HG02623 (cell line): ENCODE data around the gene ARNT2.

ENCODE experiments used
- ATAC-seq: cut with Tn5 transposase; IDR thresholded peaks from one replicate; pipeline ENCODE4 v1.9.1; 2021; ENCODE audit warnings: moderate library complexity; ENCODE audit not compliant: unreplicated experiment

ARNT2 gene

GRCh38 chr15:80489030-80489594 is 84.9 kb downstream of the ARNT2 start:
- no peak for ATAC-seq

DNA sequence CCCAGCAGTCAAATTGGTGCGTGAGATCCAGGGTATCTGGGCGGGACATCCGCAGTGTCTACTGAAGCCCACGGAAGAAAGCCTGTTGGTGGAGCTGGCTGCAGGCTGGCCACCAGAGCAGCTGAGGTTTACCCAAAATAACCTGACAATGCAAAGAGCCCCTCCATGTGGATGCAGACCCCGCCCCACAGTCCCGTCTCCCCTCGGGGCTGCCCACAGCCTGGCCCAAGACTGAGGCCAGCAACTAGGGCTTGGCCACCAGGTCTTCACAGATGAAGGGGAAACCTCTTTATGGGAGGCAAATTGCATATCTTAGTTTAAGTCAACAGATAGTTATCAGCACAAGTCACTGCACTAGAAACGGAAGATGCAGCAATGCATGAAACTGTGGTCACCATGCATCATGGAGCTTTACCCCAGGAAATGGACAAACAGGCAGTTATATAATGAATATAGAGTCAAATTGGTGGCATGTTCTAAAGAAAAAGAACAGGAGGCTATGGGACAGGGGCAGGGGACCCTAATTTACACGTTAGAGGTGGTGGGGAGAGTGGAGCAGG is 86.3 kb downstream of the ARNT2 start:
- no peak for ATAC-seq

DNA sequence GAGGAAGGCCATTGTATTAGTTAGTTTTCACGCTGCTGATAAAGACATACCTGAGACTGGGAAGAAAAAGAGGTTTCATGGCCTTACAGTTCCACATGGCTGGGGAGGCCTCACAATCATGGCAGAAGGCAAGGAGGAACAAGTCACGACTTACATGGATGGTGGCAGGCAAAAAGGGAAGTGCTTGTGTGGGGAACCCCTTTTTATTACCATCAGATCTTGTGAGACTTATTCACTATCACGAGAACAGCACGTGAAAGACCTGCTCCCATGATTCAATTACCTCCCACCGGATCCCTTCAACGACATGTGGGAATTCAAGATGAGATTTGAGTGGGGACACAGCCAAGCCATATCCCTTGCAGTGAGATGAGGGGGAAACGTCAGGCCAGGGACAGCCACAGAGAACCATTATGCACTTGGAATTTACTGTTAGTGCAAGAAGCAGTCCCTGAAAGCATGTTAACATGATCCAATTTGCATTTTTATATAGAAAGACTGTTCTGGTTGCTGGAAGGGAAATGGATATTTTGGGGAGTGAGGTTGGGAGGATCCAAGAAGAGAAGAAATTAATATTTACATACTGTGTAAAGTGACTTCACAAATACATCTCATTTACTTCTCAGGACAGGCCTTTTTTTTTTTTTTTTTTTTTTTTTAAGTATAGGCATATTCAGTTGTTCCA is 87.1 kb downstream of the ARNT2 start:
- ATAC-seq = no peak

DNA sequence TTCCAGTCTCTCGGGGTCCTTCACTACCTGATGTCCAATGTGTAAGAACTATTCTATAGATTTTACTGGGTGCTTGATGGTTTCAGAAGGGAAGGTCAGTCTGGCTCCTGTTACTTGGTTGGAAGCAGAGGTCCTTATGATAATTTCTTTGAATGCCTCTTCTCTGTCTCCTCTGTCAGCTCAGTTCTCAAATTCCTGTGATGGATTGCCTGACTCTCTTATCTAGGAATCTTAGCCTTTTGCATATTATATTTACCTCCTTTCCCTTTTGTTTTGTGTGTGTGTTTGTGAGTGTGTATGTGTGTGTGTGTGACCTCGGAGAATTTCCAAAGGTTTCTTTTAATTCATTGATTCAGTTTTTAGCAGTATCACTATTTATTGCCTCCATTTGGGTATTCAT is 88.2 kb downstream of the ARNT2 start:
- ATAC-seq = no peak

GRCh38 chr15:80492874-80493273 is 88.7 kb downstream of the ARNT2 start:
- ATAC-seq = no peak

DNA sequence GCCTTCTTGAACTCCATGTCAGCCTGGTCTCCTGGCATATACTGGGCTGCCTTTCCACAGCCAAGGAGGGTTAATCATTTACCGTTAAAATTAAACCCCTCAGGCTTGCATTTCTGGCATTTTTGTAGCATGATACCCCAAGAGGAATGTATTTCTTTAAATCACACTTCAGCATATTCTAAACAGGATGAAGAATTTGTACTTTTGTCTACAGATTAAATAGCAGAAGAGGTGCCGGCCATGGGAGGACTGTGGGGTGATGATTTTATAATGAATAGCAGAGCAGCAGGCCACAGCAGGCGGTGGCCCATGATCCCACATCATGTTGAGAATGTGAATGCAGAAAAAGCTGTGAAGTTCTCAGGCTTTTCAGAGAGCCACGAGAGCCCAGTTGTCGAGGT is 90.2 kb downstream of the ARNT2 start:
- no peak for ATAC-seq

GRCh38 chr15:80494756-80495155 is 90.6 kb downstream of the ARNT2 start:
- no peak for ATAC-seq

DNA sequence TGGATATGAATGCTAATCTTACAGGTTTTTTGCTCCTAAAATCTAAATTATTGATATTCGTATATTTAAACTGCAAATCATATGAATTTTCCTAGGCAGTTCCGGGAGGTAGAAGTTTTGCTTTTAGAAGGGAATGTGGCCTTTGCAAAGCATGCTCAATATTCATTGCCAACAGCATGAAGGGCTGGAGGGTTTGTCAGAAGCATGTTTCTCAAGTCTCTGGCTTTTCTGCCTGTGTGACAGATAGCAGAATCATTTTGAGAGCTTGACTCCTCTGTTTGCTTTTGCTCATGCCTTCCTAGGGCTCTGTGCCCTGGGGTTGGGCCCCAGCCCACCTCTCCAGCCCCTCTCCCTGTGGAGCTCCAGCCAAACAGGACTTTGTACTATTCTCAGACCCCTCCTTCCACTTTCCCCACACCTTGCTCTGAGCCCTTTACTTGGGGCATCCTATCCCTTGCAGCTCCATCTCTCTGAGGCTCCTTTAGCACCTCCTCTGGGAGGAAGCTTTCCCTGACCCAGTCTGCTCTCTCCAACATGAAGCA is 91.3 kb downstream of the ARNT2 start:
- no peak for ATAC-seq

- no peak for ATAC-seq
Measured at GRCh38 chr15:80496096-80496495, 91.9 kb downstream of the ARNT2 start.

GRCh38 chr15:80497221-80497620 is 93.0 kb downstream of the ARNT2 start:
- ATAC-seq = no peak

GRCh38 chr15:80498652-80499051 is 94.5 kb downstream of the ARNT2 start:
- ATAC-seq = no peak

- ATAC-seq = no peak
Measured at GRCh38 chr15:80500021-80500420, 95.8 kb downstream of the ARNT2 start.

DNA sequence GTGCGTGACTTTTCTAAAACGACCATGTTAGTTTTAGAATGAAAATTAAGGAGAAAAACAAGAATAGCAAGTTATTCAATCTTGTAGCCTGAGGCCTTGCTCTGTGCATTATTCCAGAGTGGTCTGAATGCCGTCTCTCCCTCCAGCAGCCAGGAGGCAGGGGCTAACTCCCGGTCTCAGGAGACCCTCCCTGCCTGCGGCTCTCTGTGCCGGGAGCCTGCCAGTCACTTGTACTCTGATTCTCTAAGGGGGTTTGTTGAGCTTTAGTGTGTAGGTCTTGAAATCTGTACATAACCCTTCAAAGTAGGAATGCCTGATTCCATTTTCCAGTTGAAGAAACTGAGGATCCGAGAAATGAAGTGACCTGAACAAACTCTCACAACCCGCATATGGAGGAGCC is 97.3 kb downstream of the ARNT2 start:
- no peak for ATAC-seq

DNA sequence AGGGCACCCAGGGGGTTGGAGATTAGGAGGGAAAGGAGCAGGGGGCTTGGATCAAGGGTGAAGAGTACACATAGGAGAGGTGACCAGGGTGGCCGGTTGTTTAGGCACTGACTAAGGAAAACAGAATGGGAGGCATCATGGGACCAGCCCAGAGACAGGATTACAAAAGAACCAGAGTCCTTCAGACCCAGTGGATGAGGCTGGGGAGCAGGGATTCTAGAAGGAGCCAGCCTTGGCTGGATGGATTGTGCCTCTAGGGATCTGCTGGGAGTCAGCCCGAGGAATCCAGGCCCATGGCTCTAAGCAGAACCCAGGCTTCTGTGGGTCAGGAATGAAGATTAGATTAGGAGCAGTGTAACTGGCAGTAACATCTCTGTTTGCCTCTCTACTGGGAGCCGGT is 98.6 kb downstream of the ARNT2 start:
- ATAC-seq = no peak

- no peak for ATAC-seq
Measured at GRCh38 chr15:80503319-80503952, 99.3 kb downstream of the ARNT2 start.

DNA sequence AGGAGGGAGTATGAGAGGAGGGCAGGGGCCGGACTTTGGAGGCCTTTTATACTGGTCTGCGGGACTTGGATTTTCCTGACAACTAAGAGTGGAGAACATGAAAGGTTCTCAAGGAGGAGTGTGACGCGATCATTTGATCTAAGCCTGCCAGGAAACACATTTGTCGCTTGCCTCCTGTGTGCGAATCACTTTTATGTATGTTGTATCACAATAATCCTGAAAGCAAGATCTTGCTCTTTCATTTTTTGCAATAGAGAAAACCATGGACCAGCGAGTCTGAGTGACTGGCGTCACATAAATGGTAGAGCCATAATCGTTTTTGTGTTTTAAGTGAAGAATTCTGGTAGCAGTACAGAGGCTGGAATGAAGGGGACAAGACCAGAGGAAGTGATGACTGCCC is 100.7 kb downstream of the ARNT2 start:
- ATAC-seq = no peak

GRCh38 chr15:80506286-80506893 is 102.2 kb downstream of the ARNT2 start:
- ATAC-seq = no peak

- ATAC-seq = no peak
Measured at GRCh38 chr15:80507131-80507530, 102.9 kb downstream of the ARNT2 start.

DNA sequence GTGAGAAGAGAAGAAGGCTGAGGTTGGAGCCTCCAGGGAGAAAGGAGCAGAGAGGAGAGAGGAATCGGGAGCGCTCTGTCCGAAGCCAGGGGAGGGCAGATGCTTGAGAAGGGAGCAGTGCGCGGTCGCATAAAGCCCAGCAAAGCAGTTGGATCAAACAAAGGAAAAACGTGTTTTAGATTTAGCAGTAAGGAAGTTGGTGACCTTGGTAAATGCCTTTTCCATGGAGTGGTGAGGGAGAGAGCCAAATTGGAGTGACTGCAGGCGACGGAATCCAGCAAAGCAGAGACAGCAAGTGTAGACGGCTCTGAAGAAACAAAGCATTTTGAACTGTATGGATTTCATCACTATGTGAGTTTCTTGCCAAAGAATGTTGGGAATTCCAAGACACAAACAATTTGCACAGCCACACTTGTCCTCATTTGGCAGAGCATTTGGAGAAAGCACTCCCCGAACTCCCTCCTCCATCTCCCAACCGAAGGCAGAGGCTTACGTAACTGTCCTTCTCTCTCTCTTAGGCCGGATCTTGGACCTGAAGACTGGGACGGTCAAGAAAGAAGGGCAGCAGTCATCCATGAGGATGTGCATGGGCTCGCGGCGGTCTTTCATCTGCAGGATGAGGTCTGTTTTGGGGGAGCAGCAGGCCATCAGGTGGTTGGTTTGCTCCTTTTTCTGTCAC is 103.6 kb downstream of the ARNT2 start:
- no peak for ATAC-seq

- ATAC-seq = no peak
Measured at GRCh38 chr15:80508783-80509182, 104.6 kb downstream of the ARNT2 start.

DNA sequence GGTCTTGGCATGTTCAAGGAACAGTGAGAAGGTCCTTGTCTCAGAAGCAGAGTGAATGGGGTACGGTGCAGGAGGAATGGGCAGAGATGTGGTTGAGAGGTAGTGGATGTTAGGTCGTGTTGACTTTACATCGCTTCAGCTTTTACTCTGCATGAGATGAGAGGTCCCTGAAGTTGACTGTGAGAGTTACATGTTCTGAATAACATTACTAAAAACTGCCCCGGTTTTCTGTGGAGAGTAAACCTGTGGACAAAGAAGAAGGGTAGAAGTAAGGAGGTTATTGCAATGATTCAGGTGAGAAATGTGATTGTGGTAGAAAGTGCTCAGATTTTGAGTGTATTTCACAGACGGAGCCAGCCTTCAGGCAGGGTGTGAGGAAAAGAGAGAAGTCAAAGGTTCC is 105.6 kb downstream of the ARNT2 start:
- no peak for ATAC-seq
